IPS-18a (cell line): Measurements from ENCODE around the gene DPEP1.
"Not testable (repeated sequence)": the region's sequence is repeated elsewhere in the genome, so short reads cannot be mapped to it uniquely, and the experiment has no call there.

ENCODE experiments used
- H3K27ac ChIP-seq: one replicate; pipeline ENCODE4 v1.5.1; 2013; ENCODE audit warnings: low read length
- H3K27me3 ChIP-seq: one replicate; pipeline ENCODE4 v1.6.1; 2013; ENCODE audit warnings: mild to moderate bottlenecking, low read length; ENCODE audit not compliant: control insufficient read depth, insufficient read depth
- H3K36me3 ChIP-seq: one replicate; pipeline ENCODE4 v1.6.1; 2013; ENCODE audit warnings: low read depth, low read length; ENCODE audit not compliant: control insufficient read depth
- H3K4me1 ChIP-seq: one replicate; pipeline ENCODE4 v1.6.1; 2013; ENCODE audit warnings: low read depth, low read length; ENCODE audit not compliant: control insufficient read depth
- H3K4me3 ChIP-seq: one replicate; pipeline ENCODE4 v1.5.1; 2013; ENCODE audit warnings: low read length
- H3K9ac ChIP-seq: one replicate; pipeline ENCODE4 v1.6.1; 2013; ENCODE audit warnings: mild to moderate bottlenecking, low read length, moderate library complexity
- H3K9me3 ChIP-seq: one replicate; pipeline ENCODE4 v1.6.1; 2013; ENCODE audit warnings: low read depth, low read length; ENCODE audit not compliant: control insufficient read depth

The DPEP1 gene

DNA sequence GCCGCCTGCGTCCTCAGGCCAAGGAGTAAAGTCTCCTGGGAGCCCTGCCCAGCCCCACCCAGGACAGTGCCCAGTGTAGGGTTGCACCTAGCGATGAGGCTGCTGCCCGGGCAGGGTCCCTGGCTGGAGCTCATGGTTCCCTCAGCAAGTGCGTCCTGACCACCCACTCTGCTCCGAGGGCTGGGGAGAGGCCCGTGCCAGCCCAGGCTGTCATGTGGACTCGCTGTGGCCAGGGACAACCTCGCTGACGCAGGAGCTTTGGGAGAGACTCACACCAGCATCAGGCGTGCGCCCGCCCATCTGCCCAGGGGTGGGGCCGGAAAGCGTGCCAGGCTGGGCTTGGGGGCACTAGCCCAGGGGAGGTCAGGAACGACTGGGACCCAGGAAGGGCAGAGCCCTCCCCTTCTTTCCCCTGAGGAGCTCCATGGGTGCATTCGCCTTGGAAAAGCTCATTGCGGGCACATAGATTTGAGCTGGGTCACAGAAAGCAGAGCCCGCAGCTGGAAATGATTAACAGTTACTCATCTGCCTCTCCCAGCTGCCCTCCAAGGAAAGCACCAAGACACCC, 19.7 kb downstream of the DPEP1 start:
- no peak overlapping the region for H3K27ac ChIP-seq
- H3K4me3 ChIP-seq: no peak overlapping the region
- no peaks in the 10 kb centered on the region for H3K36me3 ChIP-seq
- no peaks in the 10 kb centered on the region for H3K27me3 ChIP-seq
- no peak overlapping the region for H3K9ac ChIP-seq
- H3K4me1 ChIP-seq: no peaks in the 10 kb centered on the region
- H3K9me3 ChIP-seq: no peaks in the 10 kb centered on the region

DNA sequence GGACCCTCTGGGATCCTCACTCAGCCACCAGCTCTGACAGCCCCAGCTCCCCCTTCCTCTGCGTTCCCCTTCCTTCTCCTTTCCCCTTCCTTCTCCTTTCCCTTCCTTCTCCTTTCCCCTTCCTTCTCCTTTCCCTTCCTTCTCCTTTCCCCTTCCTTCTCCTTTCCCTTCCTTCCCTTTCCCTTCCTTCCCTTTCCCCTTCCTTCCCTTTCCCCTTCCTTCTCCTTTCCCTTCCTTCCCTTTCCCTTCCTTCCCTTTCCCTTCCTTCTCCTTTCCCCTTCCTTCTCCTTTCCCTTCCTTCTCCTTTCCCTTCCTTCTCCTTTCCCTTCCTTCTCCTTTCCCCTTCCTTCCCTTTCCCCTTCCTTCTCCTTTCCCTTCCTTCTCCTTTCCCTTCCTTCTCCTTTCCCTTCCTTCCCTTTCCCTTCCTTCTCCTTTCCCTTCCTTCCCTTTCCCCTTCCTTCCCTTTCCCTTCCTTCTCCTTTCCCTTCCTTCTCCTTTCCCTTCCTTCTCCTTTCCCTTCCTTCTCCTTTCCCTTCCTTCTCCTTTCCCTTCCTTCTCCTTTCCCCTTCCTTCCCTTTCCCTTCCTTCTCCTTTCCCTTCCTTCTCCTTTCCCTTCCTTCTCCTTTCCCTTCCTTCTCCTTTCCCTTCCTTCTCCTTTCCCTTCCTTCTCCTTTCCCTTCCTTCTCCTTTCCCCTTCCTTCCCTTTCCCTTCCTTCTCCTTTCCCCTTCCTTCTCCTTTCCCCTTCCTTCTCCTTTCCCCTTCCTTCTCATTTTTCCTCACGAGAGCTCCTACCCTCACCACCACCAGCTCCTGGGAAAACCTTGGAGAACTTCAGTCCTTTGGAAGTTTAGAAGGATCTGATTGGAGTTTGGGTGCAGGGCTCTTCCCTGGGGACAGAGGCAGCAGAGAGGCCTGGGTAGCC, 21.3 kb downstream of the DPEP1 start:
- H3K9ac ChIP-seq, H3K9me3 ChIP-seq, H3K4me3 ChIP-seq, H3K27me3 ChIP-seq, H3K27ac ChIP-seq, H3K36me3 ChIP-seq, H3K4me1 ChIP-seq: not testable (repeated sequence)

DNA sequence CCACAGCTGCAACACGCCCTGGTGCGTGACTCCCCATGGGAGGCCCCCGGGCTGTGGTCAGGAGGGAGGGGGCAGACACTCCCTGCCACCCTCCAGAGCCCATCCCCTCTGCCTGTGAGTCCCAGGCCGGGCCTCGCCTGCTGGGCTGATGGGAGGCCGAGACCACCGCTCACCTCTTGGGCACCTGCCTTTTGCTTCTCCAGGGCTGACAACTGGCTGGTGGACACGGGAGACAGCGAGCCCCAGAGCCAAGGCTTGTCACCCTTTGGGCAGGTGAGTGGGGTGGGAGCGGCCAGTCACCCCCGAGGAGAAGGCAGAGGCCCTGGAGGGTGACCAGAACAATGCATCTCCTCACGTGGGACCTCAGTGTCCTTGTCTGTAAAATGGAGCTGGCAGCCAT, 23.2 kb downstream of the DPEP1 start:
- Histone ChIP-seq H3K27me3 (no peaks in the 10 kb centered on the region), H3K9ac (no peak overlapping the region), H3K36me3 (no peaks in the 10 kb centered on the region), H3K9me3 (no peaks in the 10 kb centered on the region), H3K4me1 (no peaks in the 10 kb centered on the region), H3K4me3 (no peak overlapping the region), H3K27ac (no peak overlapping the region)

DNA sequence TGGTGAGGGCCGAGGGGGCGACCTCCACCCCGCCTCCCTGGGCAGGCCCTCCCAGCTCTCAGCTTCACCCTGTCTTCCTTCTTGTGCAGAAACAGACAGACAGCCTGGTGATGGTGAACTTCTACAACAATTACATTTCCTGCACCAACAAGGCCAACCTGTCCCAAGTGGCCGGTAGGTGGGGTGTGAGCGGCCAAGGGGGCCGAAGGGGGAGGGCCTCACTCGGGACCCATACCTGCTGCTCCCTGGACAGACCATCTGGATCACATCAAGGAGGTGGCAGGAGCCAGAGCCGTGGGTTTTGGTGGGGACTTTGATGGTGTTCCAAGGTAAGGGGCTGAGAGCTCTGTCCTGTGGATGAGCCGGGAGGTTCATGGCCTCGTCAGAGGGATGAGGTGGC, 23.9 kb downstream of the DPEP1 start:
- H3K9me3 ChIP-seq: no peaks in the 10 kb centered on the region
- H3K27ac ChIP-seq: no peak overlapping the region

DNA sequence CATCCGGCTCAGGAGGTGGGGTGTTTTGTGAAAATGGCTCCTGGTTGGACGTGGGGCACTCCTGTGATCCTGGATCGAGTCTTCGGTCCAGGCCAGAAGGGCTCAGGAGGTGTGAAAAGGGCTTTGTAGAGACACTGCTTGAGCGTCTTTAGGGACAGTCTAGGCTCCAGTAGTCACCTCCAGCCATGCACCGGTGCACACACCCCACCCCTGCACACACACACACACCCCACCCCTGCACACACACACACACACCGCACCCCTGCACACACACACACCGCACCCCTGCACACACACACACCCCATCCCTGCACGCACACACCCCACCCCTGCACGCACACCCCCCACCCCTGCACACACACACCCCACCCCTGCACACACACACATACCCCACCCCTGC, 25.0 kb downstream of the DPEP1 start:
- Histone ChIP-seq H3K9me3 (no peaks in the 10 kb centered on the region), H3K27ac (no peak overlapping the region), H3K4me3 (no peak overlapping the region), H3K4me1 (no peaks in the 10 kb centered on the region), H3K9ac (no peak overlapping the region), H3K36me3 (no peaks in the 10 kb centered on the region), H3K27me3 (no peaks in the 10 kb centered on the region)

More for the DNA sequence above, 23.9 kb downstream of the DPEP1 start:
- no peak overlapping the region for H3K9ac ChIP-seq
- H3K4me3 ChIP-seq: no peak overlapping the region
- no peaks in the 10 kb centered on the region for H3K36me3 ChIP-seq
- no peaks in the 10 kb centered on the region for H3K27me3 ChIP-seq
- H3K4me1 ChIP-seq: no peaks in the 10 kb centered on the region

DNA sequence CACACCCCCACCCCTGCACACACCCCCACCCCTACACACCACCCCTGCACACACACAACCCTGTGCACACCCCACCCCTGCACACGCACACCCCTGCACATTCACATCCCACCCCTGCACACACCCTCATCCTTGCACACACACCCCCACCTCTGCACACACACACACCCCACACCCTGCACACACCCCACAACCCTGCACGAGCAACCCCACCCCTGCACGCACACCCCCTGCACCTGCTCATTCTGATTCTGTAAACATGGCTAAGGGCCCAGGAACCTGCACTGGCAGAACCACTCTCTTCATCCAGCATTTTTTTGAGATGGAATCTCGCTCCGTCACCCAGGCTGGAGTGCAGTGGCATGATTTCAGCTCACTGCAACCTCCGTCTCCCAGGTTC, 25.9 kb downstream of the DPEP1 start:
- H3K36me3 ChIP-seq: no peaks in the 10 kb centered on the region
- H3K27me3 ChIP-seq: no peaks in the 10 kb centered on the region
- no peak overlapping the region for H3K27ac ChIP-seq
- H3K9me3 ChIP-seq: no peaks in the 10 kb centered on the region
- H3K9ac ChIP-seq: no peak overlapping the region
- H3K4me3 ChIP-seq: no peak overlapping the region
- H3K4me1 ChIP-seq: no peaks in the 10 kb centered on the region

DNA sequence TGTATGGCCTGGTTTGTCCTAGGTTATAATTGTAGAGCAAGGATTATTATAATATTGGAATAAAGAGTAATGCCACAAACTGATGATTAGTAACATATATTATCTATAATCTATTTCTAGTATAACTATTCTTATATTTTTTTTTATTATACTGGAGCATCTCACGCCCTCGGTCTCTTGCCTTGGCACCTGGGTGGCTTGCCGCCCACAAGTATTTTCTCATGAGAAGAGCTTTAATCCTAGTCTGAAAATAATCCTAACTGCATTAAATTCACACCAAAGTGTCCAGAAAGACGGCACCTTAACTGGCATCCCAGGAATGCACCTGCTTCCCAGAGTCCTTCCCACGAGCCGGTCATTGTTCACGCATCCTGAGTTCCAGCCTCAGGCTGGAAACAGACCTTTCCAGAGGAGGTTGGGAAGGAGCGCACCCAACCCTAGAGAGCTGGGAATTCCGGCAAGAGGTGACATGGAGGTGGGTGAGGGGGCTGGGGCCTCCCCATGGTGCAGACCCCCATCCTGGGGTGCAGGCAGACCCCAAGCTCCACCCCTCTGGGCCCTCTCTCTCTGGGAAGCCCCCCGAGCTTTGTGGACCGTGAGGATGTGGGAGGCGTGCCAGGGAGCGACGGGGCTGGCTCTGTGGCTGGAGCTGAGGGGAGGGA, 28.1 kb downstream of the DPEP1 start:
- H3K9ac ChIP-seq: no peak overlapping the region
- H3K9me3 ChIP-seq: no peaks in the 10 kb centered on the region
- H3K4me3 ChIP-seq: no peak overlapping the region
- peaks cover 8% of the 10 kb centered on the region for H3K36me3 ChIP-seq
- no peak overlapping the region for H3K27ac ChIP-seq
- H3K4me1 ChIP-seq: no peaks in the 10 kb centered on the region
- H3K27me3 ChIP-seq: no peaks in the 10 kb centered on the region

DNA sequence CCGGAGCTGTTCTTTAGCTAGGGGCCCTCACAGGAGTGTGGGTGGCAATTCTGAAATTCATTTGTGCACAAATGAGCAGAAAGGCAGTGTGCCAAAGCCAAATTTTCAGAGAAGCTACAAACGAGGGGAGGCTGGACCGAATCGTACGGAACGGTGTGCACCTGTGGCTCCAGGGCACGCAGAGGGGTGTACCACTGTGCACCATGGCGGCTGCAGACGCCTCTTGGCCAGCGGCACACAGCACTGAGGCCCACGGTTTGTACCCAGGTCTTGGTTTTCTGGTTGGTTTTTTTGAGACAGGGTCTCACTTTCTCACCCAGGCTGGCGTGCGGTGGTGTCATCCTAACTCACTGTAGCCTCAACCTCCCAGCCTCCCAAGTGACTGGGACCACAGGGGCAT, 29.1 kb downstream of the DPEP1 start:
- Histone ChIP-seq H3K9ac (no peak overlapping the region), H3K36me3 (peaks cover 12% of the 10 kb centered on the region), H3K27me3 (no peaks in the 10 kb centered on the region), H3K4me1 (no peaks in the 10 kb centered on the region), H3K9me3 (no peaks in the 10 kb centered on the region), H3K27ac (no peak overlapping the region), H3K4me3 (no peak overlapping the region)

DNA sequence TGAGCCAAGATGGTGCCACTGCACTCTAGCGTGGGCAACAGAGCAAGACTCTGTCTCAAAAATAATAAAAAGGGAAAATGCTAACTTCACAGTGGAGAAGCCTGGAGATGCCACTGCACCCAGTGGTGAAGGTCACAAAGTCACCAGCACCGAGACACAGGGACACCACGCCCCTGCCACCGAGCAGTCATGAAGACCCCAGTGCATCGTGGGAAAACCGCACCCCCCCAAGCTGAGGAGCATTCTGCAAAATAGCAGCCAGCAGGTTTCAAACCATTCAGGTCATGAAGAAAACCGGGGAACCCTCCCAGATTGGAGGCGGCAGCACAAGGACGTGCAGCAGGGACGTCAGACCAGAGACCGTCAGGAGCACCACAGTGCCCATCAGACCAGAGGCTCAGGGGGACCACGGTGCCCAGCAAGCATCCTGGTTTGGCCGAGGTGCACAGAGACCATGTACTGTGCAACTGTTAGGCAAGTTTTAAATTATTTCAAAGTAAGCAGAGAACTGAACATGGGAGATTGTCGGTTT, 30.4 kb downstream of the DPEP1 start:
- Histone ChIP-seq H3K36me3 (peaks cover 12% of the 10 kb centered on the region), H3K4me3 (no peak overlapping the region), H3K27ac (no peak overlapping the region), H3K9me3 (no peaks in the 10 kb centered on the region), H3K9ac (no peak overlapping the region), H3K27me3 (no peaks in the 10 kb centered on the region), H3K4me1 (no peaks in the 10 kb centered on the region)

DNA sequence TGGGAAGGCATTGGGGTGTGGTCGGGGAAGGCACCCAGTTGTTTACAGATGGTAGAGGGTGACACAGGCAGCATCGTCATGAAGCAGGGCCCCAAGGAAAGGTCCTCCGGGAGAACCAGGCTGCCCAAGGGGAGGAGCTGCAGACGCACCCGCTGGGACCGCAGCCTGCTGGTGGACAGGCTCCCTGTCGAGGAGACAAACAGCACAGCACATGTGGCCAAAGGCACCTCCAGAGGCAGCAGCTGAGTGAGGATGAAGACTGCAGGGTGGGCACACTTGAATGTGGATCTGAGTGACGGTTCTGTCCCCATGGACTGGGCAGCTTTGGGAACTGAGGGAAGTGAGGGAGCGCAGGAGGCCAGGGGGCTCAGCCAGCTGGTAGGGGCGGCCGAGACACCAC, 31.7 kb downstream of the DPEP1 start:
- Histone ChIP-seq H3K36me3 (peaks cover 12% of the 10 kb centered on the region), H3K27me3 (no peaks in the 10 kb centered on the region), H3K27ac (no peak overlapping the region), H3K9ac (no peak overlapping the region), H3K9me3 (no peaks in the 10 kb centered on the region), H3K4me1 (no peaks in the 10 kb centered on the region), H3K4me3 (no peak overlapping the region)

DNA sequence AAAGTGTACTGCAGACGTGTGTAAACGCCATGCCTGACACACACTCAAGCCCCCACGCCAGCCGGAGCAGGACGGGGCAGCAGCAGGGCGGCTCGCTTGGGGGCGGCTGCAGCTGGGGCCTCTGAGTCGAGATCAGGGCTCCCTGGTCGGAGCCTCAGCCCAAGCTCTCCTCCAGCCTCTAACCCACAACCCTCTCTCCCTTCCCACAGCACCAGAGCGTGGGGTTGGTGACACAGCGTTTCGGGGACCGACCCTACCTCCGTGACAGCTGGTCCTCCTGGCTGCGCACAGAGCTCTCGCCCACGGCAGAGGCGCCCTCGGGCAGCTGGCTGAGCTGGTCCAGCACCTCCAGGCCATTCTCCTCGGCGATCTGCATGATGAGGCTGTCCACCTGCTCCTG, 32.8 kb downstream of the DPEP1 start:
- Histone ChIP-seq H3K27ac (no peak overlapping the region), H3K4me3 (no peak overlapping the region), H3K36me3 (peaks cover 16% of the 10 kb centered on the region)

More for the DNA sequence above, 32.8 kb downstream of the DPEP1 start:
- Histone ChIP-seq H3K9me3 (no peaks in the 10 kb centered on the region), H3K27me3 (no peaks in the 10 kb centered on the region), H3K9ac (no peak overlapping the region), H3K4me1 (no peaks in the 10 kb centered on the region)
